22Rv1 (cell line): ENCODE measurements around the gene FGR.

Experiments used
- CTCF ChIP-seq: fragments of 450-650 bp; IDR thresholded peaks from 2 replicates; pipeline ENCODE4 v1.5.1; 2017; ENCODE audit warnings: mild to moderate bottlenecking
- ZFX ChIP-seq: fragments of 450-650 bp; IDR thresholded peaks from 2 replicates; pipeline ENCODE4 v1.6.1; 2017; ENCODE audit warnings: antibody characterized with exemption, borderline replicate concordance

- TF ChIP-seq CTCF (no peak), ZFX (no peak)
These were observed 43.4 kb downstream of the FGR start for GRCh38 chr1:27591622-27592021.
